Measurements from ENCODE around the gene SMYD3.

SMYD3 gene

GRCh38 chr1:245888809-245889208 is 618.3 kb downstream of the SMYD3 start:
- Histone ChIP-seq H3K79me2 (ENCODE audit: insufficient read depth, low read length) (no peaks in the 10 kb centered on the region), H3K9me3 (ENCODE audit: insufficient read depth, low read length, severe bottlenecking) (peaks cover 3% of the 10 kb centered on the region), H3K27ac (ENCODE audit: low read length) (no peak overlapping the region), H4K20me1 (ENCODE audit: insufficient read depth, low read length) (no peaks in the 10 kb centered on the region), H3K4me3 (ENCODE audit: low read depth in 1 of 2, low read length in 2 of 2) (no peak overlapping the region), H3K27me3 (ENCODE audit: insufficient read depth, low read length, poor library complexity) (no peaks in the 10 kb centered on the region), H3K36me3 (ENCODE audit: insufficient read depth, low read length) (no peaks in the 10 kb centered on the region), H3K9ac (ENCODE audit: low read depth, low read length) (no peak overlapping the region), H3K4me2 (ENCODE audit: insufficient read depth, low read length) (no peak overlapping the region), H2AFZ (ENCODE audit: low read depth, low read length) (no peak overlapping the region), H3K4me1 (ENCODE audit: insufficient read depth, low read length) (no peaks in the 10 kb centered on the region)
- DNase-seq: no peak
- no peak for TF ChIP-seq EZH2 (IDR thresholded peaks at IDR 0.05; ENCODE audit: borderline replicate concordance, low read depth, low read length, severe bottlenecking)
- peak; percentile 42 for TF ChIP-seq CTCF (IDR thresholded peaks at IDR 0.05; ENCODE audit: borderline replicate concordance, extremely low read depth, low read length, poor library complexity, severe bottlenecking)
- no peak for ATAC-seq (ENCODE audit: insufficient read depth, low read depth)

- DNase-seq (no peak), ATAC-seq (ENCODE audit: insufficient read depth, low read depth) (no peak)
- no peak overlapping the region for H2AFZ ChIP-seq (ENCODE audit: low read depth, low read length)
- H3K9me3 ChIP-seq (ENCODE audit: insufficient read depth, low read length, severe bottlenecking): peaks cover 3% of the 10 kb centered on the region
- no peak overlapping the region for H3K27ac ChIP-seq (ENCODE audit: low read length)
- H3K4me1 ChIP-seq (ENCODE audit: insufficient read depth, low read length): no peaks in the 10 kb centered on the region
- no peak overlapping the region for H3K4me3 ChIP-seq (ENCODE audit: low read depth in 1 of 2, low read length in 2 of 2)
- no peaks in the 10 kb centered on the region for H3K79me2 ChIP-seq (ENCODE audit: insufficient read depth, low read length)
- no peak overlapping the region for H3K9ac ChIP-seq (ENCODE audit: low read depth, low read length)
- no peaks in the 10 kb centered on the region for H3K27me3 ChIP-seq (ENCODE audit: insufficient read depth, low read length, poor library complexity)
- H3K4me2 ChIP-seq (ENCODE audit: insufficient read depth, low read length): no peak overlapping the region
- H4K20me1 ChIP-seq (ENCODE audit: insufficient read depth, low read length): no peaks in the 10 kb centered on the region
- TF ChIP-seq CTCF (IDR thresholded peaks at IDR 0.05; ENCODE audit: borderline replicate concordance, extremely low read depth, low read length, poor library complexity, severe bottlenecking) (no peak), EZH2 (IDR thresholded peaks at IDR 0.05; ENCODE audit: borderline replicate concordance, low read depth, low read length, severe bottlenecking) (no peak)
- H3K36me3 ChIP-seq (ENCODE audit: insufficient read depth, low read length): no peaks in the 10 kb centered on the region
Observed at GRCh38 chr1:245887829-245888228, 619.2 kb downstream of the SMYD3 start.

- ATAC-seq (ENCODE audit: insufficient read depth, low read depth) (no peak), DNase-seq (no peak)
- TF ChIP-seq EZH2 (IDR thresholded peaks at IDR 0.05; ENCODE audit: borderline replicate concordance, low read depth, low read length, severe bottlenecking) (no peak), CTCF (IDR thresholded peaks at IDR 0.05; ENCODE audit: borderline replicate concordance, extremely low read depth, low read length, poor library complexity, severe bottlenecking) (no peak)
- Histone ChIP-seq H3K27me3 (ENCODE audit: insufficient read depth, low read length, poor library complexity) (no peaks in the 10 kb centered on the region), H3K79me2 (ENCODE audit: insufficient read depth, low read length) (no peaks in the 10 kb centered on the region), H2AFZ (ENCODE audit: low read depth, low read length) (no peak overlapping the region), H4K20me1 (ENCODE audit: insufficient read depth, low read length) (no peaks in the 10 kb centered on the region), H3K4me3 (ENCODE audit: low read depth in 1 of 2, low read length in 2 of 2) (no peak overlapping the region), H3K4me2 (ENCODE audit: insufficient read depth, low read length) (no peak overlapping the region), H3K4me1 (ENCODE audit: insufficient read depth, low read length) (no peaks in the 10 kb centered on the region), H3K27ac (ENCODE audit: low read length) (no peak overlapping the region), H3K9me3 (ENCODE audit: insufficient read depth, low read length, severe bottlenecking) (no peaks in the 10 kb centered on the region), H3K36me3 (ENCODE audit: insufficient read depth, low read length) (no peaks in the 10 kb centered on the region), H3K9ac (ENCODE audit: low read depth, low read length) (no peak overlapping the region)
Observed at GRCh38 chr1:245881767-245882391, 625.2 kb downstream of the SMYD3 start.

Data from DND-41 (cell line).